A673 (cell line): ENCODE data around the gene THBS1. TPM values are rescaled to one million over a fixed set of nuclear protein-coding genes. Genes with fewer than 3 reads are reported as not detected.

Source experiments
- BruUV-seq: library from RNA; stranded (reverse); fragments of 400-500 nt; replicated peaks from 2 replicates; lab custom pipeline; 2021; lab: Mats Ljungman, UMichigan
- CTCF ChIA-PET: fragments of 300-600 bp; sonication (Branson Sonifier 250); formaldehyde crosslinking; loops from one replicate; lab custom pipeline; 2022; ENCODE audit warnings: antibody characterized with exemption; lab: Charles Lee
- POLR2A ChIA-PET: fragments of 300-600 bp; sonication (Branson Sonifier 250); formaldehyde crosslinking; loops from one replicate; lab custom pipeline; 2022; ENCODE audit warnings: antibody characterized with exemption; ENCODE audit not compliant: low non-redundant PET; lab: Charles Lee
- DNase-seq: peaks from one replicate; pipeline ENCODE4 v3.0.0-alpha.2; 2015; ENCODE audit warnings: low spot score
- H3K27ac ChIP-seq: fragments of 200-600 bp; sonication (generic); 2 replicates; pipeline ENCODE4 v1.5.1; 2016; ENCODE audit warnings: mixed run types, low read depth, mild to moderate bottlenecking, mixed read lengths, antibody characterized with exemption, low read length; ENCODE audit not compliant: poor library complexity, severe bottlenecking
- H3K27me3 ChIP-seq: fragments of 200-600 bp; sonication (generic); replicated peaks from 2 replicates; pipeline ENCODE4 v1.6.1; 2017; ENCODE audit warnings: mixed run types, low read depth, mild to moderate bottlenecking, mixed read lengths, antibody characterized with exemption, low read length; ENCODE audit not compliant: insufficient read depth, poor library complexity
- H3K36me3 ChIP-seq: fragments of 200-600 bp; sonication (generic); 2 replicates; pipeline ENCODE4 v1.6.1; 2016; ENCODE audit warnings: mixed run types, mild to moderate bottlenecking, mixed read lengths, antibody characterized with exemption, low read length; ENCODE audit not compliant: insufficient read depth, poor library complexity, severe bottlenecking
- H3K4me1 ChIP-seq: fragments of 200-600 bp; sonication (generic); 2 replicates; pipeline ENCODE4 v1.6.1; 2017; ENCODE audit warnings: mixed run types, mild to moderate bottlenecking, mixed read lengths, antibody characterized with exemption, low read length; ENCODE audit not compliant: insufficient read depth, poor library complexity, severe bottlenecking
- H3K4me3 ChIP-seq: fragments of 200-600 bp; sonication (generic); 2 replicates; pipeline ENCODE4 v1.5.1; 2016; ENCODE audit warnings: low read depth, mixed run types, mild to moderate bottlenecking, mixed read lengths, low read length; ENCODE audit not compliant: poor library complexity, severe bottlenecking
- H3K9me3 ChIP-seq: fragments of 200-600 bp; sonication (generic); 2 replicates; pipeline ENCODE4 v1.6.1; 2016; ENCODE audit warnings: mixed run types, low read depth, mild to moderate bottlenecking, mixed read lengths, antibody characterized with exemption, low read length; ENCODE audit not compliant: poor library complexity, severe bottlenecking
- CTCF ChIP-seq: fragments of 300-800, 200-600 bp; sonication (generic); conservative IDR thresholded peaks from 2 replicates; pipeline ENCODE4 v1.5.1; 2017; ENCODE audit warnings: low read depth, mild to moderate bottlenecking, antibody characterized with exemption, low read length, moderate library complexity, mixed read lengths
- EZH2 ChIP-seq: fragments of 200-600 bp; sonication (generic); IDR thresholded peaks from 2 replicates; pipeline ENCODE4 v1.6.1; 2017; ENCODE audit warnings: borderline replicate concordance, low read depth, mild to moderate bottlenecking, mixed read lengths, antibody characterized with exemption, low read length; ENCODE audit not compliant: poor library complexity, severe bottlenecking
- intact Hi-C: fragments of 100-400 bp; cut with micrococcal nuclease; formaldehyde crosslinking; loops from one replicate; pipeline ENCODE4 v1.10.0; 2022; ENCODE audit not compliant: unreplicated experiment
- total RNA-seq: library from RNA; stranded (reverse); gene quantifications from 2 replicates; pipeline ENCODE4 v1.2.3, GENCODE V29; 2021

The THBS1 gene
- total RNA-seq, 1 experiment from 2014 or later, result 0.80 TPM

- POLR2A ChIA-PET, result interaction anchor here (0.7 kb wide), 1 partner anchor 113 kb away, joined by 3 read pairs; no protein-coding TSS in a partner anchor
- TF ChIP-seq EZH2, result no peak
- no peak for TF ChIP-seq CTCF
- BruUV-seq, result no TSS peak
- intact Hi-C loops, result loop anchor here (1.0 to 5.0 kb wide), 5 partner anchors 173 to 872 kb away; no protein-coding TSS in a partner anchor
- Histone ChIP-seq H3K27ac (no peak overlapping the region), H3K4me3 (peak overlapping the region; percentile 40), H3K4me1 (peaks cover 7% of the 10 kb centered on the region), H3K27me3 (peaks cover 64% of the 10 kb centered on the region), H3K9me3 (no peaks in the 10 kb centered on the region), H3K36me3 (no peaks in the 10 kb centered on the region)
- CTCF ChIA-PET, result interaction anchor here (1.1 kb wide), 2 partner anchors 407 to 872 kb away, joined by 4 to 7 read pairs; no protein-coding TSS in a partner anchor
- DNase-seq, result peak; percentile 27
Observed at GRCh38 chr15:39579487-39580116, 1.3 kb upstream of the THBS1 start.

- BruUV-seq, result no TSS peak
- TF ChIP-seq EZH2 (no peak), CTCF (peak; percentile 92)
- DNase-seq, result peak; percentile 91
- Histone ChIP-seq H3K9me3 (no peaks in the 10 kb centered on the region), H3K36me3 (no peaks in the 10 kb centered on the region), H3K27ac (no peak overlapping the region), H3K27me3 (peaks cover 63% of the 10 kb centered on the region), H3K4me3 (peak overlapping the region; percentile 40), H3K4me1 (peaks cover 7% of the 10 kb centered on the region)
- intact Hi-C loops, result loop anchor here (1.0 to 5.0 kb wide), 4 partner anchors 172 to 873 kb away; no protein-coding TSS in a partner anchor
- ChIA-PET POLR2A (interaction anchor here (0.5 to 0.7 kb wide), 2 partner anchors 113 to 782 kb away, joined by 3 read pairs; no protein-coding TSS in a partner anchor), CTCF (interaction anchor here (1.1 kb wide), 2 partner anchors 408 to 873 kb away, joined by 4 to 7 read pairs; no protein-coding TSS in a partner anchor)
Observed at GRCh38 chr15:39580117-39580484, 778 bp upstream of the THBS1 start.

GRCh38 chr15:39581242-39581792 is 438 bp downstream of the THBS1 start:
- H3K36me3 ChIP-seq, result no peaks in the 10 kb centered on the region
- peaks cover 54% of the 10 kb centered on the region for H3K27me3 ChIP-seq
- POLR2A ChIA-PET, result interaction anchor here (0.6 kb wide), 1 partner anchor 408 kb away, joined by 5 read pairs; no protein-coding TSS in a partner anchor
- CTCF ChIA-PET, result interaction anchor here (1.5 kb wide), 1 partner anchor 175 kb away, joined by 3 read pairs; no protein-coding TSS in a partner anchor
- H3K9me3 ChIP-seq, result no peaks in the 10 kb centered on the region
- BruUV-seq, result no TSS peak
- H3K27ac ChIP-seq, result no peak overlapping the region
- H3K4me1 ChIP-seq, result peaks cover 7% of the 10 kb centered on the region
- peak overlapping the region; percentile 40 for H3K4me3 ChIP-seq
- intact Hi-C loops, result loop anchor here (5.0 kb wide), 3 partner anchors 171 to 874 kb away; no protein-coding TSS in a partner anchor
- no peak for DNase-seq
- no peak for TF ChIP-seq EZH2
- TF ChIP-seq CTCF, result no peak
